Rectal smooth muscle tissue (tissue), 1 donor: ENCODE results near the gene LGALS3BP.
A peak's percentile ranks its signal among the peaks of the same experiment; 100 is the strongest.
"Not testable (repeated sequence)": the region's sequence is repeated elsewhere in the genome, so short reads cannot be mapped to it uniquely, and the experiment has no call there.

Experiments used
- H3K27ac ChIP-seq: one replicate; pipeline ENCODE4 v1.7.0; 2013; ENCODE audit warnings: low read depth, low read length, inconsistent platforms
- H3K27me3 ChIP-seq: one replicate; pipeline ENCODE4 v1.7.0; 2013; ENCODE audit warnings: low read length; ENCODE audit not compliant: control insufficient read depth, insufficient read depth
- H3K36me3 ChIP-seq: one replicate; pipeline ENCODE4 v1.7.0; 2013; ENCODE audit warnings: low read length; ENCODE audit not compliant: control insufficient read depth, insufficient read depth
- H3K4me1 ChIP-seq: one replicate; pipeline ENCODE4 v1.7.0; 2013; ENCODE audit warnings: low read length; ENCODE audit not compliant: control insufficient read depth, insufficient read depth
- H3K4me3 ChIP-seq: one replicate; pipeline ENCODE4 v1.7.0; 2013; ENCODE audit warnings: low read length
- H3K9ac ChIP-seq: one replicate; pipeline ENCODE4 v1.7.0; 2013; ENCODE audit warnings: low read length

Gene LGALS3BP

GRCh38 chr17:78979780-78980623 lies at the start of gene LGALS3BP:
Gene LGALS3BP, minus strand, starts transcription at chr17:78979923. Its CDS starts 2,732 bp downstream, at chr17:78977191.
- Histone ChIP-seq H3K4me3 (peak within 1 kb of the TSS; percentile 75), H3K9ac (no peak within 1 kb of the TSS), H3K27ac (peak within 1 kb of the TSS; percentile 78), H3K27me3 (no peaks in the 10 kb centered on the region), H3K36me3 (no peaks in the 10 kb centered on the region), H3K4me1 (peaks cover 17% of the 10 kb centered on the region)

- H3K36me3 ChIP-seq = no peaks in the 10 kb centered on the region
- no peak overlapping the region for H3K9ac ChIP-seq
- H3K27ac ChIP-seq = no peak overlapping the region
- H3K4me1 ChIP-seq = peaks cover 21% of the 10 kb centered on the region
- H3K4me3 ChIP-seq = no peak overlapping the region
- no peaks in the 10 kb centered on the region for H3K27me3 ChIP-seq
Observed at GRCh38 chr17:79028496-79029326, 49.0 kb upstream of the LGALS3BP start.

GRCh38 chr17:79027925-79028491 lies 48.3 kb upstream of the LGALS3BP start:
- Histone ChIP-seq H3K27me3 (peaks cover under 1% of the 10 kb centered on the region), H3K4me3 (peak overlapping the region; percentile 44), H3K27ac (no peak overlapping the region), H3K36me3 (no peaks in the 10 kb centered on the region), H3K4me1 (peaks cover 21% of the 10 kb centered on the region), H3K9ac (no peak overlapping the region)

- H3K4me1 ChIP-seq = peaks cover 21% of the 10 kb centered on the region
Observed at GRCh38 chr17:79027274-79027924, 47.7 kb upstream of the LGALS3BP start.

GRCh38 chr17:79026376-79027273 lies 46.9 kb upstream of the LGALS3BP start:
- Histone ChIP-seq H3K4me3 (peak overlapping the region; percentile 51), H3K27ac (no peak overlapping the region), H3K4me1 (peaks cover 21% of the 10 kb centered on the region), H3K9ac (no peak overlapping the region), H3K36me3 (no peaks in the 10 kb centered on the region), H3K27me3 (peaks cover 5% of the 10 kb centered on the region)

More at GRCh38 chr17:79027274-79027924, 47.7 kb upstream of the LGALS3BP start:
- no peaks in the 10 kb centered on the region for H3K36me3 ChIP-seq
- peaks cover 5% of the 10 kb centered on the region for H3K27me3 ChIP-seq
- H3K27ac ChIP-seq = no peak overlapping the region
- no peak overlapping the region for H3K9ac ChIP-seq
- peak overlapping the region; percentile 44 for H3K4me3 ChIP-seq

GRCh38 chr17:79024901-79025737 lies 45.4 kb upstream of the LGALS3BP start:
- Histone ChIP-seq H3K4me3 (peak overlapping the region; percentile 66), H3K36me3 (no peaks in the 10 kb centered on the region), H3K27ac (no peak overlapping the region), H3K9ac (no peak overlapping the region), H3K4me1 (peaks cover 23% of the 10 kb centered on the region), H3K27me3 (peaks cover 5% of the 10 kb centered on the region)

- H3K27me3 ChIP-seq = peaks cover 5% of the 10 kb centered on the region
- peaks cover 30% of the 10 kb centered on the region for H3K4me1 ChIP-seq
- peak within 1 kb of the TSS; percentile 66 for H3K4me3 ChIP-seq
- H3K36me3 ChIP-seq = no peaks in the 10 kb centered on the region
- no peak within 1 kb of the TSS for H3K27ac ChIP-seq
- H3K9ac ChIP-seq = no peak within 1 kb of the TSS
Observed at GRCh38 chr17:79023886-79024771, 44.4 kb upstream of the LGALS3BP start, which contains the start of gene C1QTNF1. Gene C1QTNF1, plus strand, starts transcription at chr17:79024169. Its CDS starts 19,800 bp downstream, at chr17:79043969.

- Histone ChIP-seq H3K27me3 (peaks cover 5% of the 10 kb centered on the region), H3K27ac (no peak overlapping the region), H3K4me3 (no peak overlapping the region), H3K4me1 (peaks cover 30% of the 10 kb centered on the region), H3K36me3 (no peaks in the 10 kb centered on the region), H3K9ac (no peak overlapping the region)
Observed at GRCh38 chr17:79023180-79023705, 43.5 kb upstream of the LGALS3BP start.

GRCh38 chr17:79022507-79022991 lies 42.8 kb upstream of the LGALS3BP start:
- Histone ChIP-seq H3K27me3 (peaks cover 5% of the 10 kb centered on the region), H3K4me1 (peaks cover 23% of the 10 kb centered on the region), H3K27ac (peak overlapping the region; percentile 14), H3K4me3 (no peak overlapping the region), H3K9ac (no peak overlapping the region), H3K36me3 (no peaks in the 10 kb centered on the region)

- not testable (repeated sequence) for H3K36me3 ChIP-seq, H3K27ac ChIP-seq, H3K4me3 ChIP-seq, H3K9ac ChIP-seq, H3K27me3 ChIP-seq
- peaks cover 18% of the 10 kb centered on the region for H3K4me1 ChIP-seq
Observed at GRCh38 chr17:79021929-79022328, 42.2 kb upstream of the LGALS3BP start.
